OCI-LY3 (cell line): ENCODE results near the gene MRPL52.

ENCODE experiments used
- H2AFZ ChIP-seq: fragments of 200-600, 300-600 bp; shearing (Covaris generic); 2 replicates; pipeline ENCODE4 v1.6.0; 2014; ENCODE audit warnings: antibody characterized with exemption, low read depth, low read length
- H3K27ac ChIP-seq: fragments of 200-600, 300-600 bp; sonication (generic); 2 replicates; pipeline ENCODE4 v1.5.1; 2014; ENCODE audit warnings: mild to moderate bottlenecking, low read length, moderate library complexity, mixed read lengths
- H3K27me3 ChIP-seq: fragments of 200-600, 300-600 bp; sonication (generic); 2 replicates; pipeline ENCODE4 v1.6.1; 2014; ENCODE audit warnings: low read depth, low read length, mixed read lengths
- H3K36me3 ChIP-seq: fragments of 200-600, 300-600 bp; sonication (generic); replicated peaks from 2 replicates; pipeline ENCODE3; 2014; ENCODE audit warnings: low read depth, low read length, mixed read lengths
- H3K4me1 ChIP-seq: fragments of 300-600, 200-600 bp; sonication (generic); 2 replicates; pipeline ENCODE4 v1.6.1; 2014; ENCODE audit warnings: low read length, mixed read lengths
- H3K4me2 ChIP-seq: fragments of 200-600, 300-600 bp; sonication (generic); 2 replicates; pipeline ENCODE4 v1.6.1; 2014; ENCODE audit warnings: low read length, mixed read lengths
- H3K4me3 ChIP-seq: fragments of 300-600, 200-600 bp; sonication (generic); 2 replicates; pipeline ENCODE4 v1.5.1; 2014; ENCODE audit warnings: antibody characterized with exemption, mild to moderate bottlenecking, low read length, moderate library complexity
- H3K79me2 ChIP-seq: fragments of 300-600, 200-600 bp; shearing (Covaris generic); 2 replicates; pipeline ENCODE4 v1.6.1; 2014; ENCODE audit warnings: mild to moderate bottlenecking, low read length, mixed read lengths
- H3K9ac ChIP-seq: fragments of 300-600, 200-600 bp; shearing (Covaris generic); 2 replicates; pipeline ENCODE4 v1.6.0; 2014; ENCODE audit warnings: mild to moderate bottlenecking, low read length, moderate library complexity
- H3K9me3 ChIP-seq: fragments of 200-600, 300-600 bp; shearing (Covaris generic); 2 replicates; pipeline ENCODE4 v1.6.1; 2014; ENCODE audit warnings: low read length, mixed read lengths; ENCODE audit not compliant: insufficient read depth
- H4K20me1 ChIP-seq: fragments of 200-600, 300-600 bp; sonication (generic); 2 replicates; pipeline ENCODE4 v1.6.1; 2016; ENCODE audit warnings: low read length, mixed read lengths; ENCODE audit not compliant: insufficient read depth
- CTCF ChIP-seq: fragments of 200-600, 300-600 bp; sonication (generic); IDR thresholded peaks from 2 replicates; pipeline ENCODE4 v1.5.1; 2014; ENCODE audit warnings: antibody characterized with exemption, low read length, low read depth
- EZH2phosphoT487 ChIP-seq: fragments of 200-600 bp; shearing (Covaris generic); IDR thresholded peaks from 2 replicates; pipeline ENCODE4 v1.6.1; 2018; ENCODE audit warnings: antibody characterized with exemption, mixed run types, low read depth

The MRPL52 gene

GRCh38 chr14:22829661-22830442 is at the start of gene MRPL52:
TSS of gene MRPL52 (plus strand) at chr14:22829887. CDS start at chr14:22829913, 26 bp downstream.
- Histone ChIP-seq H3K4me2 (peak within 1 kb of the TSS; percentile 93), H3K27me3 (no peaks in the 10 kb centered on the region), H3K36me3 (peaks cover 22% of the 10 kb centered on the region), H3K79me2 (peaks cover 16% of the 10 kb centered on the region), H3K27ac (peak within 1 kb of the TSS; percentile 55), H4K20me1 (no peaks in the 10 kb centered on the region), H3K4me3 (peak within 1 kb of the TSS; percentile 91), H3K9ac (peak within 1 kb of the TSS; percentile 92), H3K9me3 (no peaks in the 10 kb centered on the region), H3K4me1 (peaks cover 12% of the 10 kb centered on the region; the same call in 1 of the 2 replicates), H2AFZ (peak within 1 kb of the TSS; percentile 94)
- TF ChIP-seq EZH2phosphoT487: no peak
- TF ChIP-seq CTCF: no peak

GRCh38 chr14:22780105-22780679 is 49.5 kb upstream of the MRPL52 start:
- H3K27ac ChIP-seq: no peak overlapping the region
- H3K4me1 ChIP-seq: no peaks in the 10 kb centered on the region
- no peak overlapping the region for H2AFZ ChIP-seq
- H3K27me3 ChIP-seq: no peaks in the 10 kb centered on the region
- TF ChIP-seq CTCF (no peak), EZH2phosphoT487 (no peak)
- H3K9me3 ChIP-seq: no peaks in the 10 kb centered on the region
- H3K4me3 ChIP-seq: no peak overlapping the region
- H3K36me3 ChIP-seq: peaks cover 3% of the 10 kb centered on the region
- H3K4me2 ChIP-seq: no peak overlapping the region
- H3K79me2 ChIP-seq: no peaks in the 10 kb centered on the region
- H3K9ac ChIP-seq: no peak overlapping the region
- no peaks in the 10 kb centered on the region for H4K20me1 ChIP-seq

GRCh38 chr14:22780941-22781300 is 48.8 kb upstream of the MRPL52 start:
- Histone ChIP-seq H3K79me2 (no peaks in the 10 kb centered on the region), H2AFZ (no peak overlapping the region), H3K27me3 (no peaks in the 10 kb centered on the region), H3K4me1 (no peaks in the 10 kb centered on the region), H4K20me1 (no peaks in the 10 kb centered on the region), H3K4me3 (no peak overlapping the region), H3K4me2 (no peak overlapping the region), H3K36me3 (no peaks in the 10 kb centered on the region), H3K27ac (no peak overlapping the region), H3K9ac (no peak overlapping the region), H3K9me3 (no peaks in the 10 kb centered on the region)
- no peak for TF ChIP-seq CTCF
- TF ChIP-seq EZH2phosphoT487: no peak

GRCh38 chr14:22781301-22781991 is 48.2 kb upstream of the MRPL52 start:
- Histone ChIP-seq H3K27me3 (no peaks in the 10 kb centered on the region), H4K20me1 (no peaks in the 10 kb centered on the region), H3K4me1 (peaks cover 4% of the 10 kb centered on the region; the same call in 1 of the 2 replicates), H2AFZ (no peak overlapping the region), H3K79me2 (no peaks in the 10 kb centered on the region), H3K36me3 (no peaks in the 10 kb centered on the region), H3K4me3 (no peak overlapping the region), H3K27ac (no peak overlapping the region), H3K4me2 (no peak overlapping the region), H3K9ac (no peak overlapping the region), H3K9me3 (no peaks in the 10 kb centered on the region)
- TF ChIP-seq CTCF (no peak), EZH2phosphoT487 (no peak)
